ENCODE results near the gene ZNRF3. TPM values are rescaled to one million over a fixed set of nuclear protein-coding genes. Genes with fewer than 3 reads are reported as not detected.

Gene ZNRF3
- total RNA-seq, 1 donor from 2014 or later, result 6.7 TPM

GRCh38 chr22:29093501-29094300 is 210.3 kb downstream of the ZNRF3 start:
- no peaks in the 10 kb centered on the region for H3K9me3 Mint-ChIP-seq (ENCODE audit: low read depth)
- no peaks in the 10 kb centered on the region for H3K36me3 Mint-ChIP-seq (ENCODE audit: low read depth)
- H3K27ac Mint-ChIP-seq (ENCODE audit: unreplicated experiment), result peak overlapping the region; percentile 45
- DNase-seq (ENCODE audit: low spot score), result no peak
- peaks cover 3% of the 10 kb centered on the region for H3K27me3 Mint-ChIP-seq (ENCODE audit: low read depth)
- peaks cover 24% of the 10 kb centered on the region for H3K4me1 Mint-ChIP-seq (ENCODE audit: low read depth)
- no peak for TF ChIP-seq CTCF (IDR thresholded peaks at IDR 0.05)
- no peak overlapping the region for H3K4me3 Mint-ChIP-seq (ENCODE audit: unreplicated experiment)

- Mint-ChIP-seq H3K4me1 (ENCODE audit: low read depth) (peaks cover 24% of the 10 kb centered on the region), H3K27me3 (ENCODE audit: low read depth) (no peaks in the 10 kb centered on the region), H3K4me3 (ENCODE audit: unreplicated experiment) (no peak overlapping the region), H3K36me3 (ENCODE audit: low read depth) (no peaks in the 10 kb centered on the region), H3K9me3 (ENCODE audit: low read depth) (no peaks in the 10 kb centered on the region), H3K27ac (ENCODE audit: unreplicated experiment) (no peak overlapping the region)
- no peak for TF ChIP-seq CTCF (IDR thresholded peaks at IDR 0.05)
- DNase-seq (ENCODE audit: low spot score), result no peak
These were observed 212.1 kb downstream of the ZNRF3 start for GRCh38 chr22:29095459-29095858.

GRCh38 chr22:29096736-29097669 is 213.6 kb downstream of the ZNRF3 start:
- H3K4me1 Mint-ChIP-seq (ENCODE audit: low read depth), result peaks cover 24% of the 10 kb centered on the region
- H3K27me3 Mint-ChIP-seq (ENCODE audit: low read depth), result no peaks in the 10 kb centered on the region
- H3K9me3 Mint-ChIP-seq (ENCODE audit: low read depth), result no peaks in the 10 kb centered on the region
- H3K27ac Mint-ChIP-seq (ENCODE audit: unreplicated experiment), result no peak overlapping the region
- H3K4me3 Mint-ChIP-seq (ENCODE audit: unreplicated experiment), result no peak overlapping the region
- DNase-seq (ENCODE audit: low spot score), result no peak
- no peak for TF ChIP-seq CTCF (IDR thresholded peaks at IDR 0.05)
- no peaks in the 10 kb centered on the region for H3K36me3 Mint-ChIP-seq (ENCODE audit: low read depth)

- DNase-seq (ENCODE audit: low spot score), result no peak
- Mint-ChIP-seq H3K27me3 (ENCODE audit: low read depth) (no peaks in the 10 kb centered on the region), H3K4me3 (ENCODE audit: unreplicated experiment) (no peak overlapping the region), H3K36me3 (ENCODE audit: low read depth) (no peaks in the 10 kb centered on the region), H3K27ac (ENCODE audit: unreplicated experiment) (no peak overlapping the region), H3K4me1 (ENCODE audit: low read depth) (peaks cover 20% of the 10 kb centered on the region), H3K9me3 (ENCODE audit: low read depth) (no peaks in the 10 kb centered on the region)
- TF ChIP-seq CTCF (IDR thresholded peaks at IDR 0.05), result no peak
These were observed 214.9 kb downstream of the ZNRF3 start for GRCh38 chr22:29098296-29098695.

- H3K27ac Mint-ChIP-seq (ENCODE audit: unreplicated experiment), result no peak overlapping the region
- H3K4me3 Mint-ChIP-seq (ENCODE audit: unreplicated experiment), result no peak overlapping the region
- TF ChIP-seq CTCF (IDR thresholded peaks at IDR 0.05), result no peak
- no peak for DNase-seq (ENCODE audit: low spot score)
- H3K9me3 Mint-ChIP-seq (ENCODE audit: low read depth), result no peaks in the 10 kb centered on the region
- no peaks in the 10 kb centered on the region for H3K36me3 Mint-ChIP-seq (ENCODE audit: low read depth)
- H3K27me3 Mint-ChIP-seq (ENCODE audit: low read depth), result no peaks in the 10 kb centered on the region
- no peaks in the 10 kb centered on the region for H3K4me1 Mint-ChIP-seq (ENCODE audit: low read depth)
These were observed 218.9 kb downstream of the ZNRF3 start for GRCh38 chr22:29102300-29102699.

Data from chondrocyte (in vitro differentiated cells).